Measurements from ENCODE around the gene SDF4. TPM values are rescaled to one million over a fixed set of nuclear protein-coding genes. Genes with fewer than 3 reads are reported as not detected.

The SDF4 gene
- total RNA-seq, 4 donors from 2014 or later, result 109 to 144 (median 138) TPM

DNA sequence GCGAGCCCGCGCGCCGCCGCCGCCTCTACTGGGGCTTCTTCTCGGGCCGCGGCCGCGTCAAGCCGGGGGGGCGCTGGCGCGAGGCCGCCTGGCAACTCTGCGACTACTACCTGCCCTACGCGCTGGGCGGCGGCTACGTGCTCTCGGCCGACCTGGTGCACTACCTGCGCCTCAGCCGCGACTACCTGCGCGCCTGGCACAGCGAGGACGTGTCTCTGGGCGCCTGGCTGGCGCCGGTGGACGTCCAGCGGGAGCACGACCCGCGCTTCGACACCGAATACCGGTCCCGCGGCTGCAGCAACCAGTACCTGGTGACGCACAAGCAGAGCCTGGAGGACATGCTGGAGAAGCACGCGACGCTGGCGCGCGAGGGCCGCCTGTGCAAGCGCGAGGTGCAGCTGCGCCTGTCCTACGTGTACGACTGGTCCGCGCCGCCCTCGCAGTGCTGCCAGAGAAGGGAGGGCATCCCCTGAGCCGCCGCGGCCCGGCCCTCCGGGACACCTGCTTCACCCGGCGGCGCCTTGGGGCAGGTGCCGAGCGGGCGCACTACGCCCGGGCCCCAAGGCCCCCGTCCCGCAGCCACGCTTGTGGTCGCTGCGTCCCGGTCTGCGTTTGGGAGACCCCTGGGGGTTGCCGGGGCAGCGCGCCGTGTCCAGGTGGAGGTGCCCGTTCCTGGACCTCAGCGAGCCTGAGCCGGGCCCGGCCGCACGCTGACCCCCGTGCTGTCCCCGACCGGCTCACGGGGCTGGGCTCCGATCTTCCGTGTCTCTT is 1.2 kb upstream of the SDF4 start:
- Histone ChIP-seq H3K36me3 (peaks cover 8 to 10% of the 10 kb centered on the region in 2 donors), H3K27ac (no peak overlapping the region), H3K27me3 (no peaks in the 10 kb centered on the region), H3K4me3 (replicated peaks in 1 of 3) (no peak overlapping the region), H3K9me3 (no peaks in the 10 kb centered on the region), H3K4me1 (peaks cover 20 to 43% of the 10 kb centered on the region in 2 donors)
- no peak for DNase-seq
- WGBS, 2 donors, result 87 to 89% methylated on average over 43 to 47 of the region's 98 CpGs
- TF ChIP-seq, protein P1, sequence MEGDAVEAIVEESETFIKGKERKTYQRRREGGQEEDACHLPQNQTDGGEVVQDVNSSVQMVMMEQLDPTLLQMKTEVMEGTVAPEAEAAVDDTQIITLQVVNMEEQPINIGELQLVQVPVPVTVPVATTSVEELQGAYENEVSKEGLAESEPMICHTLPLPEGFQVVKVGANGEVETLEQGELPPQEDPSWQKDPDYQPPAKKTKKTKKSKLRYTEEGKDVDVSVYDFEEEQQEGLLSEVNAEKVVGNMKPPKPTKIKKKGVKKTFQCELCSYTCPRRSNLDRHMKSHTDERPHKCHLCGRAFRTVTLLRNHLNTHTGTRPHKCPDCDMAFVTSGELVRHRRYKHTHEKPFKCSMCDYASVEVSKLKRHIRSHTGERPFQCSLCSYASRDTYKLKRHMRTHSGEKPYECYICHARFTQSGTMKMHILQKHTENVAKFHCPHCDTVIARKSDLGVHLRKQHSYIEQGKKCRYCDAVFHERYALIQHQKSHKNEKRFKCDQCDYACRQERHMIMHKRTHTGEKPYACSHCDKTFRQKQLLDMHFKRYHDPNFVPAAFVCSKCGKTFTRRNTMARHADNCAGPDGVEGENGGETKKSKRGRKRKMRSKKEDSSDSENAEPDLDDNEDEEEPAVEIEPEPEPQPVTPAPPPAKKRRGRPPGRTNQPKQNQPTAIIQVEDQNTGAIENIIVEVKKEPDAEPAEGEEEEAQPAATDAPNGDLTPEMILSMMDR (IDR thresholded peaks at IDR 0.05), result no peak
- TF ChIP-seq POLR2A (IDR thresholded peaks at IDR 0.05), result no peak
- intact Hi-C loops (cut with DNase I), result no loop called here

DNA sequence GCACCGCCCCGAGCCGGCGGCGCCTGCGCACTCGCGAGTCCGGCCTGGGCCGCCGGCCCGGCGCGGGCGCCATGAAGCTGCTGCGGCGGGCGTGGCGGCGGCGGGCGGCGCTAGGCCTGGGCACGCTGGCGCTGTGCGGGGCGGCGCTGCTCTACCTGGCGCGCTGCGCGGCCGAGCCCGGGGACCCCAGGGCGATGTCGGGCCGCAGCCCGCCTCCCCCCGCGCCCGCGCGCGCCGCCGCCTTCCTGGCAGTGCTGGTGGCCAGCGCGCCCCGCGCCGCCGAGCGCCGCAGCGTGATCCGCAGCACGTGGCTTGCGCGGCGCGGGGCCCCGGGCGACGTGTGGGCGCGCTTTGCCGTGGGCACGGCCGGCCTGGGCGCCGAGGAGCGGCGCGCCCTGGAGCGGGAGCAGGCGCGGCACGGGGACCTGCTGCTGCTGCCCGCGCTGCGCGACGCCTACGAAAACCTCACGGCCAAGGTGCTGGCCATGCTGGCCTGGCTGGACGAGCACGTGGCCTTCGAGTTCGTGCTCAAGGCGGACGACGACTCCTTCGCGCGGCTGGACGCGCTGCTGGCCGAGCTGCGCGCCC is 501 bp upstream of the SDF4 start, which contains the start of gene B3GALT6:
Gene B3GALT6, plus strand, starts transcription at position 30 of the 588 bp plus-strand sequence. Its CDS starts 42 bp downstream, at position 72.
- WGBS, 2 donors, result 28% methylated on average over 5 of the region's 100 CpGs; no CpG with 5 or more reads in 1 of the 2 donors
- peaks cover 18 to 36% of the 10 kb centered on the region in 2 donors for H3K4me1 ChIP-seq
- intact Hi-C loops (cut with DNase I), result no loop called here

DNA sequence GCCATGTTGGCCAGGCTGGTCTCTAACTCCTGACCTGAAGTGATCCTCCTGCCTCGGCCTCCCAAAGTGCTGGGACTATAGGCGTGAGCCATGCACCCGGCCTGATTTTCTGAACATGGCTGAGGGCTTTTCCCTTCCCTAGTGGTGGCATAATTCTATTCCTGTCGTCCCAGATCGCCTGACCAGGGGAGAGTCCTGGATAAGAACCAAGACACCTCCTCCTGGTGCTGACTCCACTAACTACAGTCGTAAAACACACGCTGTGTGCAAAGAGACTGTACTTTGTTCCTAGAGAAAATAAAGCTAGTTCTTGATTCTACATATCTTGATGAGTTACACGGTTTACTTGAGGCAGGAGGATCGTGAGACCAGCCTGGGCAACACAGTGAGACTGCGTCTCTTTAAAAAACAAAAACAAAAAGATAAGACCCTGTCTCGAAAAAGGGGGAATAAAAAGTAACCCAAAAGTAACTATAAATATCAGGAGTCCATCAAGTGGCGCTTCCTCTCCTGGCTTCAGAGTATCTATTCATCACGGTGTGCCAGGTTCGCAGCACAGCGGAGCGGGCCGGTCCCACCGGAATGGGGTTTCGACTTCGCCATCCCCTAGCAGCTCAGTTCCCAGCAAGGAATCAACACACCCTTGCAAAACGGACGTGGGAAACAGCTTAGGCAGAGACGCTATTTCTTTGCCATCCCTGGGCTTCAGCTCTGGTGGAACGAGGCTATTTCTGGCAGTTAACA is 973 bp downstream of the SDF4 start:
- intact Hi-C loops (cut with DNase I), result no loop called here
- no peaks in the 10 kb centered on the region for H3K27me3 ChIP-seq
- peaks cover 12 to 28% of the 10 kb centered on the region in 2 donors for H3K4me1 ChIP-seq
- DNase-seq, result no peak
- WGBS, 2 donors, result 19 to 21% methylated on average over 23 to 24 of the region's 24 CpGs
- H3K27ac ChIP-seq, result peak overlapping the region in 2 of 3 donors; percentile 48 to 80
- peak overlapping the region; percentile 85 to 98 (median 96) for H3K4me3 ChIP-seq (replicated peaks in 1 of 3)
- TF ChIP-seq, protein P1 (IDR thresholded peaks at IDR 0.05), result no peak
- TF ChIP-seq POLR2A (IDR thresholded peaks at IDR 0.05), result no peak
- H3K9me3 ChIP-seq, result no peaks in the 10 kb centered on the region
- H3K36me3 ChIP-seq, result peaks cover 16 to 20% of the 10 kb centered on the region in 2 donors

More for the DNA sequence above, 501 bp upstream of the SDF4 start, which contains the start of gene B3GALT6:
- Histone ChIP-seq H3K27me3 (no peaks in the 10 kb centered on the region), H3K4me3 (replicated peaks in 1 of 3) (peak within 1 kb of the TSS; percentile 85 to 98 (median 96)), H3K27ac (peak within 1 kb of the TSS; percentile 48 to 80 (median 73)), H3K9me3 (no peaks in the 10 kb centered on the region), H3K36me3 (peaks cover 14 to 16% of the 10 kb centered on the region in 2 donors)
- DNase-seq, result peak in 1 of 2 donors; percentile 11
- TF ChIP-seq, protein P1 (IDR thresholded peaks at IDR 0.05), result no peak
- peak in 1 of 2 donors; percentile 70 for TF ChIP-seq POLR2A (IDR thresholded peaks at IDR 0.05)

DNA sequence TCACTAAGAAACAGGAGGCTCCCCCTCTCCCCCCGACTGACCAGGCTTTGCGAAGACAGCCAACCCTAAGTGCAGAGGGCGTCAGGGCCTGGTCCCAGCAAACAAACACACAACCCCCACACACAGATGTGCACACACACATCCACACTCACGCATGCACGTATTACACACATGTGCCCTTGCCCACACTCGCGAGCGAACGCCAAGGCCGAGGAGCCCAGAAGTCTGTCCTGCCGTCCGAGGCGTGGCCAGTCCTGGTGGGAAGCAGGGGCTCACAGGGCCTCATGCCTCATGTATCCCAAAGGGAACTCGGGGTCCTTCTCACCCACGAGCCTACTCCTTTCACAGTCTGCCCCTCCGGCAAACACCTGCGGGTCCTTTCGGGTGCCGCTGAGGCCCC is 2.0 kb downstream of the SDF4 start:
- Histone ChIP-seq H3K36me3 (peaks cover 16 to 25% of the 10 kb centered on the region in 2 donors), H3K27me3 (no peaks in the 10 kb centered on the region), H3K4me3 (replicated peaks in 1 of 3) (no peak overlapping the region), H3K27ac (no peak overlapping the region), H3K4me1 (peaks cover 12 to 28% of the 10 kb centered on the region in 2 donors), H3K9me3 (no peaks in the 10 kb centered on the region)
- no peak for TF ChIP-seq POLR2A (IDR thresholded peaks at IDR 0.05)
- TF ChIP-seq, protein P1 (IDR thresholded peaks at IDR 0.05), result no peak
- no peak for DNase-seq
- intact Hi-C loops (cut with DNase I), result no loop called here
- 92 to 97% methylated on average over 16 to 19 of the region's 19 CpGs for WGBS, 2 donors
